Osteoblast (primary cell): Measurements from ENCODE around the gene EVPL. TPM values are rescaled to one million over a fixed set of nuclear protein-coding genes. Genes with fewer than 3 reads are reported as not detected.
A peak's percentile ranks its signal among the peaks of the same experiment; 100 is the strongest.

Source experiments
- DNase-seq: peaks from one replicate; pipeline ENCODE4 v3.0.0; 2011; ENCODE audit warnings: low spot score, mixed read lengths; ENCODE audit not compliant: insufficient read length; ENCODE audit errors: missing footprints
- H2AFZ ChIP-seq: 2 replicates; pipeline ENCODE4 v1.6.0; 2011; ENCODE audit warnings: mild to moderate bottlenecking, low read length
- H3K27ac ChIP-seq: 2 replicates; pipeline ENCODE4 v1.5.1; 2011; ENCODE audit warnings: mild to moderate bottlenecking, low read depth, low read length, moderate library complexity
- H3K27me3 ChIP-seq: 2 replicates; pipeline ENCODE4 v1.6.0; 2012; ENCODE audit warnings: mild to moderate bottlenecking, control low read depth, inconsistent platforms, low read length, moderate library complexity; ENCODE audit not compliant: insufficient read depth
- H3K36me3 ChIP-seq: 2 replicates; pipeline ENCODE4 v1.5.1; 2011; ENCODE audit warnings: mild to moderate bottlenecking, low read length, control low read depth, moderate library complexity; ENCODE audit not compliant: insufficient read depth
- H3K4me1 ChIP-seq: 2 replicates; pipeline ENCODE4 v1.5.1; 2011; ENCODE audit warnings: mild to moderate bottlenecking, low read length, control low read depth, moderate library complexity; ENCODE audit not compliant: insufficient read depth
- H3K4me2 ChIP-seq: 2 replicates; pipeline ENCODE4 v1.6.0; 2011; ENCODE audit warnings: mild to moderate bottlenecking, low read length; ENCODE audit not compliant: insufficient read depth
- H3K4me3 ChIP-seq: fragments of 200-600 bp; sonication (generic); 3 replicates; pipeline ENCODE4 v1.5.1; 2012; ENCODE audit warnings: mild to moderate bottlenecking, low read length, inconsistent platforms; ENCODE audit not compliant: insufficient read depth
- H3K79me2 ChIP-seq: 2 replicates; pipeline ENCODE4 v1.6.0; 2012; ENCODE audit warnings: mild to moderate bottlenecking, low read length, control low read depth, inconsistent platforms; ENCODE audit not compliant: insufficient read depth
- H3K9me3 ChIP-seq: 2 replicates; pipeline ENCODE4 v1.5.1; 2011; ENCODE audit warnings: low read depth, low read length, control low read depth
- H4K20me1 ChIP-seq: 2 replicates; pipeline ENCODE4 v1.6.0; 2012; ENCODE audit warnings: mild to moderate bottlenecking, low read length, control low read depth; ENCODE audit not compliant: insufficient read depth
- total RNA-seq: library from RNA; depleted of rRNA; stranded (reverse); fragments of >200 nt; gene quantifications from 2 replicates; pipeline ENCODE4 v1.2.3, GENCODE V29; 2012
- TF ChIP-seq, protein P1 (sequence below): IDR thresholded peaks from 2 replicates; pipeline ENCODE4 v1.5.1; 2011; ENCODE audit warnings: mild to moderate bottlenecking, low read depth, low read length, moderate library complexity; ENCODE audit errors: extremely low read depth

EVPL gene
- total RNA-seq, 1 donor: not detected

DNA sequence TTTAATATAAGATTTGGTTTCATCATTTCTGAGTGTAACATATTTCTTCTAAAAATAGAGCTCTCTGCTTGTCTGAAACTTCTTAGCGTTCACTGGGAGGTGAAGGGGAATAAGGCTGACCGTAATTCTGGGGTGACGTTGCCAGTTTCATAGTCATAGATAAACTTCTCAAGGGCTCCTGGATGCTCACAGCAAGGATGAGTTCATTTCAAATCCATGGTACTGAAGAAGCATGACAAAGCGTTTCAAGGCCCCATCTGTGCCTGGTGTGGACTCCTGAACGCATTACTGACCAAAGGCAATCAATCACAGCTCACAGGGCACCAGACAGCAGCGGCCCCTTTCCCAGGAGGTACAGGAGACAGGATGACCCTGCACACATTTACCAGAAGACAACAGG is 12.0 kb upstream of the EVPL start:
- Histone ChIP-seq H3K79me2 (no peaks in the 10 kb centered on the region), H3K27ac (no peak overlapping the region), H3K4me1 (no peaks in the 10 kb centered on the region), H3K36me3 (peaks cover 55% of the 10 kb centered on the region), H3K4me3 (no peak overlapping the region), H3K4me2 (no peak overlapping the region), H3K27me3 (no peaks in the 10 kb centered on the region), H4K20me1 (peaks cover 9% of the 10 kb centered on the region), H3K9me3 (no peaks in the 10 kb centered on the region), H2AFZ (no peak overlapping the region)
- TF ChIP-seq, protein P1, sequence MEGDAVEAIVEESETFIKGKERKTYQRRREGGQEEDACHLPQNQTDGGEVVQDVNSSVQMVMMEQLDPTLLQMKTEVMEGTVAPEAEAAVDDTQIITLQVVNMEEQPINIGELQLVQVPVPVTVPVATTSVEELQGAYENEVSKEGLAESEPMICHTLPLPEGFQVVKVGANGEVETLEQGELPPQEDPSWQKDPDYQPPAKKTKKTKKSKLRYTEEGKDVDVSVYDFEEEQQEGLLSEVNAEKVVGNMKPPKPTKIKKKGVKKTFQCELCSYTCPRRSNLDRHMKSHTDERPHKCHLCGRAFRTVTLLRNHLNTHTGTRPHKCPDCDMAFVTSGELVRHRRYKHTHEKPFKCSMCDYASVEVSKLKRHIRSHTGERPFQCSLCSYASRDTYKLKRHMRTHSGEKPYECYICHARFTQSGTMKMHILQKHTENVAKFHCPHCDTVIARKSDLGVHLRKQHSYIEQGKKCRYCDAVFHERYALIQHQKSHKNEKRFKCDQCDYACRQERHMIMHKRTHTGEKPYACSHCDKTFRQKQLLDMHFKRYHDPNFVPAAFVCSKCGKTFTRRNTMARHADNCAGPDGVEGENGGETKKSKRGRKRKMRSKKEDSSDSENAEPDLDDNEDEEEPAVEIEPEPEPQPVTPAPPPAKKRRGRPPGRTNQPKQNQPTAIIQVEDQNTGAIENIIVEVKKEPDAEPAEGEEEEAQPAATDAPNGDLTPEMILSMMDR: no peak
- no peak for DNase-seq

DNA sequence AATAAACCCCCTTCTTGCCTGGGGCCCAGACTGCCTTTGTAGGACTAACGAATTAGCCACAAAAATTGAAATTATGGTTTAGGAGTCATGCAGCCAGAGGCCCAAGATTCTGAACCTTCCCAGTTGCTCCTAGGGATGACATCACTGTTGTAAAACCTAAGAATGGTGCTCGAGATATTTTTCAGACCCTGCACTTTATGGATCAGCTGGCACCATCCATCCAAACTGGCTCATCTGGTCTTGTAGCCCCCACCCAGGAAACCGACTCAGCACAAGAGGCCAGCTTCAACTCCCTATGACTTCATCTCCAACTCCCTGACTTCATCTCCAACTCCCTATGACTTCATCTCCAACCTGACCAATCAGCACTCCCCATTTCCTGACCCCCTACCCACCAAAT is 10.9 kb upstream of the EVPL start:
- H3K27me3 ChIP-seq: no peaks in the 10 kb centered on the region
- no peak overlapping the region for H3K4me2 ChIP-seq
- H3K27ac ChIP-seq: no peak overlapping the region
- peaks cover 9% of the 10 kb centered on the region for H4K20me1 ChIP-seq
- no peak for DNase-seq
- H3K79me2 ChIP-seq: no peaks in the 10 kb centered on the region
- H3K9me3 ChIP-seq: no peaks in the 10 kb centered on the region
- TF ChIP-seq, protein P1: no peak
- peaks cover 44% of the 10 kb centered on the region for H3K36me3 ChIP-seq
- no peak overlapping the region for H3K4me3 ChIP-seq
- no peak overlapping the region for H2AFZ ChIP-seq
- no peaks in the 10 kb centered on the region for H3K4me1 ChIP-seq

DNA sequence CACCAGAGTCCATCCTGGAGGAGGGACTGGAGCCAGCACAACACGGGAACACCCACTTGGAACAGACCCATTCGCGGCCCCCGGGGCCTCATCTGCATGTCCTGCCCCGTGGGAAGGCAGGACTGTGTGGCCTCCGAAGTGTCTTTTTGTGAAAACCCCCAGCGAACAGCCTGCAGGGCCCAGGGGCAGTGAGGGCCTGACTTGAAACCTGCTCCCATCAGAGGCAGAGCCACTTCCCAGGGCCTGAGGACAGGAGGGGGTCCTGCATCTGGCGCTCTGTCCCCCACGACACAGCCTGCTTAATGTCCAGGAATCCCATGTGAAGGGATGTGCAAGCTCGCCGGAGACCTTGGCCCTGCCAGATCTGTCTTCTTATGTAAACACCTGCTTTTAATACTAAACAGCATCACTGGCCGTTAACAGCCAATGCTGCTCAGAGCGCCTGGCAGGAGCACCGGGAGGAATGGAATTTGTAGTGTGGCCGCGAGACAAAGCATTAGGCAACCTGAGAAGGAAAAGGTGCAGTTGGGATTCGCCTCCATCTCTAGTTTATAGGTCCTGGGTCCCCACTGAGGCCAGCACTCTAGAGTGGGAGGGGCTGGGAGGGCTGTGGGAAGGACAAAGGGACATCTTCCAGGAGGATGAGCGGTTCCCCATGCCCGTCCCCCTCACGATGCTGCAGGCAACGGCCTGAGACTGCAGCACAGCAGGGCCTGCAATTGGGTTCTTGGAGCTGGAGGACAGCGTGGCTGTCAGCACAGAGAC is 9.6 kb upstream of the EVPL start:
- TF ChIP-seq, protein P1: no peak
- Histone ChIP-seq H3K4me3 (no peak overlapping the region), H3K4me2 (no peak overlapping the region), H4K20me1 (peaks cover 9% of the 10 kb centered on the region), H3K4me1 (no peaks in the 10 kb centered on the region), H3K9me3 (no peaks in the 10 kb centered on the region), H3K36me3 (peaks cover 34% of the 10 kb centered on the region), H2AFZ (no peak overlapping the region), H3K27me3 (no peaks in the 10 kb centered on the region), H3K79me2 (no peaks in the 10 kb centered on the region), H3K27ac (no peak overlapping the region)
- DNase-seq: peak; percentile 82

GRCh38 chr17:76034428-76035350 is 7.6 kb upstream of the EVPL start:
- Histone ChIP-seq H4K20me1 (peaks cover under 1% of the 10 kb centered on the region), H3K27ac (no peak overlapping the region), H3K36me3 (peaks cover 14% of the 10 kb centered on the region), H3K27me3 (no peaks in the 10 kb centered on the region), H3K4me3 (no peak overlapping the region), H3K4me2 (no peak overlapping the region), H2AFZ (no peak overlapping the region), H3K79me2 (no peaks in the 10 kb centered on the region), H3K4me1 (no peaks in the 10 kb centered on the region), H3K9me3 (no peaks in the 10 kb centered on the region)
- TF ChIP-seq, protein P1: no peak
- peak; percentile 42 for DNase-seq
